Fibroblast of skin of right biceps (primary cell): Measurements from ENCODE around the gene THSD7B.

Experiments
- DNase-seq: peaks from one replicate; pipeline ENCODE4 v3.0.0-alpha.2; 2013

The THSD7B gene

GRCh38 chr2:136828162-136828561, 62.8 kb downstream of the THSD7B start:
- DNase-seq: no peak

- DNase-seq: no peak
These were observed 63.4 kb downstream of the THSD7B start for GRCh38 chr2:136828774-136829173.

- no peak for DNase-seq
These were observed 79.2 kb downstream of the THSD7B start for GRCh38 chr2:136844546-136844945.

GRCh38 chr2:136858656-136859055, 93.3 kb downstream of the THSD7B start:
- DNase-seq: no peak

- no peak for DNase-seq
These were observed 95.2 kb downstream of the THSD7B start for GRCh38 chr2:136860443-136860958.

GRCh38 chr2:136863468-136863867, 98.1 kb downstream of the THSD7B start:
- no peak for DNase-seq

GRCh38 chr2:136863874-136864273, 98.5 kb downstream of the THSD7B start:
- DNase-seq: no peak

GRCh38 chr2:136871424-136871823, 106.1 kb downstream of the THSD7B start:
- no peak for DNase-seq

- DNase-seq: no peak
These were observed 108.9 kb downstream of the THSD7B start for GRCh38 chr2:136874258-136874657.

GRCh38 chr2:136891100-136891499, 125.8 kb downstream of the THSD7B start:
- no peak for DNase-seq

- DNase-seq: no peak
These were observed 128.8 kb downstream of the THSD7B start for GRCh38 chr2:136894007-136894634.

- DNase-seq: no peak
These were observed 136.4 kb downstream of the THSD7B start for GRCh38 chr2:136901732-136902131.

GRCh38 chr2:136905779-136906178, 140.4 kb downstream of the THSD7B start:
- no peak for DNase-seq

- no peak for DNase-seq
These were observed 144.4 kb downstream of the THSD7B start for GRCh38 chr2:136909777-136910176.

- no peak for DNase-seq
These were observed 150.8 kb downstream of the THSD7B start for GRCh38 chr2:136916131-136916530.

- DNase-seq: no peak
These were observed 152.1 kb downstream of the THSD7B start for GRCh38 chr2:136917411-136917881.

GRCh38 chr2:136919682-136920081, 154.3 kb downstream of the THSD7B start:
- no peak for DNase-seq

- DNase-seq: no peak
These were observed 155.4 kb downstream of the THSD7B start for GRCh38 chr2:136920652-136921333.

- DNase-seq: no peak
These were observed 161.8 kb downstream of the THSD7B start for GRCh38 chr2:136927156-136927555.

- no peak for DNase-seq
These were observed 164.2 kb downstream of the THSD7B start for GRCh38 chr2:136929531-136929930.

- peak; percentile 1 for DNase-seq
These were observed 167.4 kb downstream of the THSD7B start for GRCh38 chr2:136932700-136933099.

- DNase-seq: no peak
These were observed 169.8 kb downstream of the THSD7B start for GRCh38 chr2:136935119-136935518.

GRCh38 chr2:136956050-136956449, 190.7 kb downstream of the THSD7B start:
- DNase-seq: no peak

GRCh38 chr2:136957044-136957443, 191.7 kb downstream of the THSD7B start:
- DNase-seq: no peak
